Panc1 (cell line): Measurements from ENCODE around the gene SCNN1G. TPM values are rescaled to one million over a fixed set of nuclear protein-coding genes. Genes with fewer than 3 reads are reported as not detected.

Experiments used
- ATAC-seq: fragments of 200-7000 bp; cut with Tn5 transposase; 2 replicates; pipeline ENCODE4 v1.9.1; 2020; ENCODE audit warnings: mild to moderate bottlenecking, moderate library complexity
- BruUV-seq: library from RNA; stranded (reverse); fragments of 400-500 nt; replicated peaks from 2 replicates; lab custom pipeline; 2021; lab: Mats Ljungman, UMichigan
- CTCF ChIA-PET: fragments of 300-600 bp; sonication (Branson Sonifier 250); formaldehyde crosslinking; loops from one replicate; lab custom pipeline; 2022; ENCODE audit warnings: antibody characterized with exemption; lab: Charles Lee
- POLR2A ChIA-PET: fragments of 300-600 bp; sonication (Branson Sonifier 250); formaldehyde crosslinking; loops from one replicate; lab custom pipeline; 2022; ENCODE audit warnings: antibody characterized with exemption; lab: Charles Lee
- DNase-seq: peaks from one replicate; pipeline ENCODE4 v3.0.0-alpha.2; 2010; ENCODE audit warnings: low read depth, low spot score
- H3K27ac ChIP-seq: 2 replicates; pipeline ENCODE4 v1.5.1; 2011; ENCODE audit warnings: mild to moderate bottlenecking, low read length, inconsistent platforms
- H3K27me3 ChIP-seq: fragments of 200-500 bp; sonication (Bioruptor generic); 2 replicates; pipeline ENCODE4 v1.6.0; 2014; ENCODE audit warnings: low read length, inconsistent platforms; ENCODE audit not compliant: control insufficient read depth, insufficient read depth
- H3K36me3 ChIP-seq: fragments of 200-500 bp; sonication (Bioruptor generic); 2 replicates; pipeline ENCODE4 v1.5.1; 2014; ENCODE audit warnings: inconsistent platforms, mild to moderate bottlenecking, low read length, moderate library complexity; ENCODE audit not compliant: control insufficient read depth, insufficient read depth
- H3K4me1 ChIP-seq: 2 replicates; pipeline ENCODE4 v1.5.1; 2011; ENCODE audit warnings: inconsistent platforms, mild to moderate bottlenecking, low read length, moderate library complexity; ENCODE audit not compliant: control insufficient read depth, insufficient read depth
- H3K4me3 ChIP-seq, 2 experiments: 2 replicates each; pipeline ENCODE4 v1.5.1; 2011 to 2012; ENCODE audit warnings: low read depth in 2 of 2, low read length in 2 of 2, mild to moderate bottlenecking in 2 of 2, inconsistent platforms in 1 of 2, moderate library complexity in 1 of 2
- H3K9me3 ChIP-seq: fragments of 200-500 bp; sonication (Bioruptor generic); 2 replicates; pipeline ENCODE4 v1.5.1; 2014; ENCODE audit warnings: low read depth, mild to moderate bottlenecking, inconsistent platforms, low read length, moderate library complexity; ENCODE audit not compliant: control insufficient read depth, insufficient read depth
- POLR2AphosphoS5 ChIP-seq: IDR thresholded peaks from 2 replicates; pipeline ENCODE4 v1.6.1; 2012; ENCODE audit warnings: mild to moderate bottlenecking, low read depth, low read length, moderate library complexity
- SIN3A ChIP-seq: IDR thresholded peaks from 2 replicates; pipeline ENCODE4 v1.6.1; 2012; ENCODE audit warnings: low read depth, mild to moderate bottlenecking, low read length, moderate library complexity, borderline replicate concordance; ENCODE audit not compliant: insufficient read depth
- TCF7L2 ChIP-seq: IDR thresholded peaks from 2 replicates; pipeline ENCODE4 v1.6.1; 2011; ENCODE audit warnings: mild to moderate bottlenecking, low read depth, low read length, inconsistent platforms
- in situ Hi-C: cut with HindIII; loops from 2 replicates; pipeline ENCODE4 v1.10.0; 2016; ENCODE audit warnings: low sequenced_read_pairs, low pct_unique_long_range_greater_than_20kb
- intact Hi-C: fragments of 100-400 bp; cut with micrococcal nuclease; formaldehyde crosslinking; loops from one replicate; pipeline ENCODE4 v1.10.0; 2022; ENCODE audit not compliant: unreplicated experiment
- total RNA-seq: library from RNA; stranded (reverse); gene quantifications from one replicate; pipeline ENCODE4 v1.2.1, GENCODE V29; 2021; ENCODE audit not compliant: unreplicated experiment
- TF ChIP-seq, protein P1 (sequence below), 2 experiments: IDR thresholded peaks; 2 replicates each; pipeline ENCODE4 v1.6.1; 2011 to 2012; ENCODE audit warnings: low read depth in 2 of 2, control low read depth in 1 of 2, low read length in 1 of 2, mild to moderate bottlenecking in 1 of 2, moderate library complexity in 1 of 2; ENCODE audit not compliant: insufficient read depth in 1 of 2
- TF ChIP-seq, protein P2 (sequence below): fragments of 450-650 bp; IDR thresholded peaks from 2 replicates; pipeline ENCODE4 v1.5.1; 2017; ENCODE audit warnings: mild to moderate bottlenecking

SCNN1G gene
- total RNA-seq, 1 experiment from 2014 or later = 3.4 TPM

DNA sequence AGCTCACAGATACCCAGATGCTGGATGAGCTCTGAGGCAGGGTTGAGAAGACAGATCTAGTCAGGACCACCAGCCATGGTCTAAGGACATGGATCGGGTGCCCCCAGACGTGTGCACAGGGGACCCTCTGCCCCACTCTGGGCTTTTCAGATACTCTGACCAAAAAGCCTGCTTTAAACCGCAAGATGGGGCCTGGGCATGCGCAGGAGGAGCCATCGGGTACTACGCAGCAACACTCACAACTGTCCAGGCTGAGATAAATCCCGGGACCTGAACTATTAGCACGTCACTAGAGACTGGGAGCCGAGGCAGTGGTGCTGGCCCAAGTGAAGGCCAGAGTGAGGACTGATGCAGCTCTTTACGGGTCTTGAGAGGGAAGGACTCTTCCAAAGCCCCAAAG lies 32.9 kb downstream of the SCNN1G start:
- CTCF ChIA-PET = no interaction called here
- POLR2A ChIA-PET = no interaction called here
- TF ChIP-seq TCF7L2 = no peak
- no peak for TF ChIP-seq POLR2AphosphoS5
- TF ChIP-seq, protein P1, sequence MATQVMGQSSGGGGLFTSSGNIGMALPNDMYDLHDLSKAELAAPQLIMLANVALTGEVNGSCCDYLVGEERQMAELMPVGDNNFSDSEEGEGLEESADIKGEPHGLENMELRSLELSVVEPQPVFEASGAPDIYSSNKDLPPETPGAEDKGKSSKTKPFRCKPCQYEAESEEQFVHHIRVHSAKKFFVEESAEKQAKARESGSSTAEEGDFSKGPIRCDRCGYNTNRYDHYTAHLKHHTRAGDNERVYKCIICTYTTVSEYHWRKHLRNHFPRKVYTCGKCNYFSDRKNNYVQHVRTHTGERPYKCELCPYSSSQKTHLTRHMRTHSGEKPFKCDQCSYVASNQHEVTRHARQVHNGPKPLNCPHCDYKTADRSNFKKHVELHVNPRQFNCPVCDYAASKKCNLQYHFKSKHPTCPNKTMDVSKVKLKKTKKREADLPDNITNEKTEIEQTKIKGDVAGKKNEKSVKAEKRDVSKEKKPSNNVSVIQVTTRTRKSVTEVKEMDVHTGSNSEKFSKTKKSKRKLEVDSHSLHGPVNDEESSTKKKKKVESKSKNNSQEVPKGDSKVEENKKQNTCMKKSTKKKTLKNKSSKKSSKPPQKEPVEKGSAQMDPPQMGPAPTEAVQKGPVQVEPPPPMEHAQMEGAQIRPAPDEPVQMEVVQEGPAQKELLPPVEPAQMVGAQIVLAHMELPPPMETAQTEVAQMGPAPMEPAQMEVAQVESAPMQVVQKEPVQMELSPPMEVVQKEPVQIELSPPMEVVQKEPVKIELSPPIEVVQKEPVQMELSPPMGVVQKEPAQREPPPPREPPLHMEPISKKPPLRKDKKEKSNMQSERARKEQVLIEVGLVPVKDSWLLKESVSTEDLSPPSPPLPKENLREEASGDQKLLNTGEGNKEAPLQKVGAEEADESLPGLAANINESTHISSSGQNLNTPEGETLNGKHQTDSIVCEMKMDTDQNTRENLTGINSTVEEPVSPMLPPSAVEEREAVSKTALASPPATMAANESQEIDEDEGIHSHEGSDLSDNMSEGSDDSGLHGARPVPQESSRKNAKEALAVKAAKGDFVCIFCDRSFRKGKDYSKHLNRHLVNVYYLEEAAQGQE (IDR thresholded peaks at IDR 0.05; ENCODE audit: insufficient read depth in 1 of 2, low read depth in 2 of 2, low read length in 1 of 2) = no peak
- no peak for TF ChIP-seq SIN3A
- TF ChIP-seq, protein P2, sequence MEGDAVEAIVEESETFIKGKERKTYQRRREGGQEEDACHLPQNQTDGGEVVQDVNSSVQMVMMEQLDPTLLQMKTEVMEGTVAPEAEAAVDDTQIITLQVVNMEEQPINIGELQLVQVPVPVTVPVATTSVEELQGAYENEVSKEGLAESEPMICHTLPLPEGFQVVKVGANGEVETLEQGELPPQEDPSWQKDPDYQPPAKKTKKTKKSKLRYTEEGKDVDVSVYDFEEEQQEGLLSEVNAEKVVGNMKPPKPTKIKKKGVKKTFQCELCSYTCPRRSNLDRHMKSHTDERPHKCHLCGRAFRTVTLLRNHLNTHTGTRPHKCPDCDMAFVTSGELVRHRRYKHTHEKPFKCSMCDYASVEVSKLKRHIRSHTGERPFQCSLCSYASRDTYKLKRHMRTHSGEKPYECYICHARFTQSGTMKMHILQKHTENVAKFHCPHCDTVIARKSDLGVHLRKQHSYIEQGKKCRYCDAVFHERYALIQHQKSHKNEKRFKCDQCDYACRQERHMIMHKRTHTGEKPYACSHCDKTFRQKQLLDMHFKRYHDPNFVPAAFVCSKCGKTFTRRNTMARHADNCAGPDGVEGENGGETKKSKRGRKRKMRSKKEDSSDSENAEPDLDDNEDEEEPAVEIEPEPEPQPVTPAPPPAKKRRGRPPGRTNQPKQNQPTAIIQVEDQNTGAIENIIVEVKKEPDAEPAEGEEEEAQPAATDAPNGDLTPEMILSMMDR = no peak

DNA sequence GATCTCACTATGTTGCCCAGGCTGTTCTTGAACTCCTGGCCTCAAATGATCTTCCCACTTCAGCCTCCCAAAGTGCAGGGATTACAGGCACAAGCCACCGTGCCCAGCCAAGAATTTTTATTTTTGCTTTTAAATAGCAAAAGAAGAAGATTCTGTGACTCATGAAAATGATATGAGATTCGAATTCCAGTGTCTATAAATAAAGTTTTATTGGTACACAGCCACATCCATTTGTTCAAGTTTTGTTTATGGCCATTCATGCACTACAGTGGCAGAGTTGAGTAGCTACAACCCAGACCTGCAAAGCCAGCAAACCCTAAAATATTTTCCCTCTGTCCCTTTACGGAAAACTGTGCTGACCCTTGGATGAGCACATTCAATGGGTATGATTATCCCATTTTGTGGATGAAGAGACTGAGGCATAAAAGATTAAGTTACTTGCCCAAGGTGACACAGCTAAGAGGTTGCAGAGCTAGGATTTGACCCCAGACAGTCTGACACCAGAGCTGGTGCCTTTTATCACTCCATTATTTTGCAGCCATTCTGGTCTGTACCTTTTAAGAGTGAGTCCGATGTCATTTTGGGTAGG lies 34.2 kb downstream of the SCNN1G start:
- ATAC-seq (no peak), DNase-seq (no peak)
- Histone ChIP-seq H3K4me3 (no peak overlapping the region), H3K27me3 (no peaks in the 10 kb centered on the region), H3K36me3 (no peaks in the 10 kb centered on the region), H3K4me1 (no peaks in the 10 kb centered on the region), H3K9me3 (no peaks in the 10 kb centered on the region), H3K27ac (no peak overlapping the region)
- no TSS peak for BruUV-seq
- CTCF ChIA-PET = no interaction called here
- in situ Hi-C loops = no loop called here
- TF ChIP-seq, protein P1 (IDR thresholded peaks at IDR 0.05; ENCODE audit: insufficient read depth in 1 of 2, low read depth in 2 of 2, low read length in 1 of 2) = no peak
- intact Hi-C loops = no loop called here
- POLR2A ChIA-PET = interaction anchor here (0.6 kb wide), 1 partner anchor 29 kb away, joined by 7 read pairs; no protein-coding TSS in a partner anchor

More for the DNA sequence above, 32.9 kb downstream of the SCNN1G start:
- BruUV-seq = no TSS peak
- no peak for DNase-seq
- ATAC-seq = no peak; the same call in 1 of the 2 replicates
- no peak overlapping the region for H3K4me3 ChIP-seq
- H3K27ac ChIP-seq = no peak overlapping the region
- intact Hi-C loops = no loop called here
- H3K4me1 ChIP-seq = no peaks in the 10 kb centered on the region
- H3K36me3 ChIP-seq = no peaks in the 10 kb centered on the region
- no peaks in the 10 kb centered on the region for H3K9me3 ChIP-seq
- H3K27me3 ChIP-seq = no peaks in the 10 kb centered on the region
- in situ Hi-C loops = no loop called here
